ENCODE measurements around the gene ANKS4B.

Gene ANKS4B

GRCh38 chr16:21250072-21250923 is 16.8 kb downstream of the ANKS4B start:
- Histone ChIP-seq H3K14ac (ENCODE audit: low read length) (no peak overlapping the region), H3K79me1 (ENCODE audit: low read depth, low read length) (no peaks in the 10 kb centered on the region), H2AFZ (ENCODE audit: low read length) (no peak overlapping the region), H2BK12ac (ENCODE audit: low read length) (no peak overlapping the region), H3K36me3 (replicated peaks in 1 of 2; ENCODE audit: control insufficient read depth in 2 of 2, insufficient read depth in 2 of 2, low read length in 2 of 2) (no peaks in the 10 kb centered on the region), H2BK15ac (ENCODE audit: low read length) (no peak overlapping the region), H2AK5ac (ENCODE audit: low read depth, low read length) (peak overlapping the region; percentile 73), H3K4me2 (ENCODE audit: insufficient read depth, low read length, poor library complexity, severe bottlenecking) (no peak overlapping the region), H4K8ac (ENCODE audit: low read depth, low read length) (no peak overlapping the region), H3K27ac (replicated peaks; ENCODE audit: low read length) (no peak overlapping the region), H3K9ac (ENCODE audit: low read depth, low read length, poor library complexity) (no peak overlapping the region), H3K9me3 (replicated peaks in 1 of 2; ENCODE audit: control insufficient read depth in 2 of 2, insufficient read depth in 1 of 2, low read depth in 1 of 2, low read length in 2 of 2) (no peaks in the 10 kb centered on the region), H2BK5ac (ENCODE audit: low read length) (no peak overlapping the region), H3K23ac (ENCODE audit: low read depth, low read length, poor library complexity) (no peak overlapping the region), H3K27me3 (ENCODE audit: control insufficient read depth in 3 of 3, insufficient read depth in 3 of 3, low read depth in 1 of 3, low read length in 3 of 3) (peaks cover 0 to 8% (median 0%) of the 10 kb centered on the region in 3 experiments), H2BK120ac (ENCODE audit: low read depth, low read length) (no peak overlapping the region), H4K91ac (ENCODE audit: low read depth, low read length, poor library complexity) (no peak overlapping the region), H3K4me3 (ENCODE audit: low read length in 2 of 2) (no peak overlapping the region), H3K4ac (ENCODE audit: low read length) (no peak overlapping the region), H3K18ac (ENCODE audit: low read length) (no peak overlapping the region), H3K4me1 (ENCODE audit: control insufficient read depth in 2 of 2, insufficient read depth in 1 of 2, low read depth in 1 of 2, low read length in 2 of 2) (no peaks in the 10 kb centered on the region)
- no CpG with 5 or more reads among the region's 15 CpGs for WGBS, 2 donors (ENCODE audit: extremely low coverage in 2 of 2, insufficient read length in 2 of 2, insufficient replicate concordance in 1 of 2)
- DNase-seq (ENCODE audit: low spot score): no peak

DNA sequence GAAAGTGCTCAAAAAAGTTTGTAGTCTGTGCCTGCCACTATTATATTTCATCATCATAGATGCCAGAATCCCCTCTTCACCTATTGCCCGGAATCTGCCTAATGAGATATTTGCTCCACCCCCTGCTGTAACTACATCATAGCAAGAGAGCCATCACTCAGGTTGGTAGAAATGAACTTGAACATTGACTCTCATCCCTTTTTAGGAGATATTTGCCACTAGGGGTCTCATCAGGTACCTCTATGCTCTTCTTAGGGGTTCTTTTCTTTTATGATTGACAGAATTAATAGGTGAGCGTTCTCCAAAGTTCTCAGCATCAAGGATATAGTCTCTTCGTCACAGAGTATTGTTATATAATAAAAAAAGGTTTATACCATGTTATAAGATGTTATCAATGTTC is 20.0 kb downstream of the ANKS4B start:
- no peak overlapping the region for H3K27ac ChIP-seq (replicated peaks; ENCODE audit: low read length)
- no peak for DNase-seq (ENCODE audit: low spot score)
- no peak overlapping the region for H2BK120ac ChIP-seq (ENCODE audit: low read depth, low read length)
- no peak overlapping the region for H4K8ac ChIP-seq (ENCODE audit: low read depth, low read length)
- no peak overlapping the region for H2AK5ac ChIP-seq (ENCODE audit: low read depth, low read length)
- no peaks in the 10 kb centered on the region for H3K79me1 ChIP-seq (ENCODE audit: low read depth, low read length)
- H2BK12ac ChIP-seq (ENCODE audit: low read length): no peak overlapping the region
- no CpG with 5 or more reads among the region's 3 CpGs for WGBS, 2 donors (ENCODE audit: extremely low coverage in 2 of 2, insufficient read length in 2 of 2, insufficient replicate concordance in 1 of 2)
- H3K4me3 ChIP-seq (ENCODE audit: low read length in 2 of 2): no peak overlapping the region
- H2BK5ac ChIP-seq (ENCODE audit: low read length): no peak overlapping the region
- H4K91ac ChIP-seq (ENCODE audit: low read depth, low read length, poor library complexity): no peak overlapping the region
- peaks cover 0 to 5% (median 0%) of the 10 kb centered on the region in 3 experiments for H3K27me3 ChIP-seq (ENCODE audit: control insufficient read depth in 3 of 3, insufficient read depth in 3 of 3, low read depth in 1 of 3, low read length in 3 of 3)
- no peak overlapping the region for H3K18ac ChIP-seq (ENCODE audit: low read length)
- no peaks in the 10 kb centered on the region for H3K36me3 ChIP-seq (replicated peaks in 1 of 2; ENCODE audit: control insufficient read depth in 2 of 2, insufficient read depth in 2 of 2, low read length in 2 of 2)
- H3K4me1 ChIP-seq (ENCODE audit: control insufficient read depth in 2 of 2, insufficient read depth in 1 of 2, low read depth in 1 of 2, low read length in 2 of 2): no peaks in the 10 kb centered on the region
- no peaks in the 10 kb centered on the region for H3K9me3 ChIP-seq (replicated peaks in 1 of 2; ENCODE audit: control insufficient read depth in 2 of 2, insufficient read depth in 1 of 2, low read depth in 1 of 2, low read length in 2 of 2)
- no peak overlapping the region for H2BK15ac ChIP-seq (ENCODE audit: low read length)
- no peak overlapping the region for H3K23ac ChIP-seq (ENCODE audit: low read depth, low read length, poor library complexity)
- H2AFZ ChIP-seq (ENCODE audit: low read length): no peak overlapping the region
- H3K4ac ChIP-seq (ENCODE audit: low read length): no peak overlapping the region
- no peak overlapping the region for H3K4me2 ChIP-seq (ENCODE audit: insufficient read depth, low read length, poor library complexity, severe bottlenecking)
- H3K14ac ChIP-seq (ENCODE audit: low read length): no peak overlapping the region
- no peak overlapping the region for H3K9ac ChIP-seq (ENCODE audit: low read depth, low read length, poor library complexity)

DNA sequence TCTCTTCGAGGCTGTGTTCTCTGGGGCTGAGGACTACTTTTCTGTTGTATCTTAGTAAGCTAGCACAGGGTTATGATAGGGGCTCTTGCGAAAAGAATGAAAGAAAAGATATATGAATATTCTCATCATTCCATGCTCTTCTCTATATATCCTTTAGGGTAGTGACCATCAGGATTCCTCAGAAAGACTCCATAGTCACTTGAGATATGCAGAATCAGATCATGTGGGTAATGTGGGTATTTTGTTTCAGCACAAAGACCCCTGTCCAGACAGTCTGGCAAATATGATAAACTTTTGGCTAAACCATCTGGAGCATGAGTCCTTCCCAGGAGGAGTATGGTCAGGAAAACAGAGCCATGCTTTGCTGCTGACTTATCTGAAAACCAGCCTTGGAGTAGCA is 23.1 kb downstream of the ANKS4B start:
- Histone ChIP-seq H3K18ac (ENCODE audit: low read length) (no peak overlapping the region), H3K4ac (ENCODE audit: low read length) (no peak overlapping the region), H3K4me1 (ENCODE audit: control insufficient read depth in 2 of 2, insufficient read depth in 1 of 2, low read depth in 1 of 2, low read length in 2 of 2) (no peaks in the 10 kb centered on the region), H2AFZ (ENCODE audit: low read length) (no peak overlapping the region), H4K91ac (ENCODE audit: low read depth, low read length, poor library complexity) (no peak overlapping the region), H3K9me3 (replicated peaks in 1 of 2; ENCODE audit: control insufficient read depth in 2 of 2, insufficient read depth in 1 of 2, low read depth in 1 of 2, low read length in 2 of 2) (no peaks in the 10 kb centered on the region), H3K27me3 (ENCODE audit: control insufficient read depth in 3 of 3, insufficient read depth in 3 of 3, low read depth in 1 of 3, low read length in 3 of 3) (no peaks in the 10 kb centered on the region), H3K14ac (ENCODE audit: low read length) (no peak overlapping the region), H2AK5ac (ENCODE audit: low read depth, low read length) (no peak overlapping the region), H3K4me2 (ENCODE audit: insufficient read depth, low read length, poor library complexity, severe bottlenecking) (no peak overlapping the region), H2BK15ac (ENCODE audit: low read length) (no peak overlapping the region), H2BK12ac (ENCODE audit: low read length) (no peak overlapping the region), H3K27ac (replicated peaks; ENCODE audit: low read length) (no peak overlapping the region), H3K23ac (ENCODE audit: low read depth, low read length, poor library complexity) (no peak overlapping the region), H3K36me3 (replicated peaks in 1 of 2; ENCODE audit: control insufficient read depth in 2 of 2, insufficient read depth in 2 of 2, low read length in 2 of 2) (no peaks in the 10 kb centered on the region), H3K79me1 (ENCODE audit: low read depth, low read length) (no peaks in the 10 kb centered on the region), H4K8ac (ENCODE audit: low read depth, low read length) (no peak overlapping the region), H3K4me3 (ENCODE audit: low read length in 2 of 2) (no peak overlapping the region), H2BK5ac (ENCODE audit: low read length) (no peak overlapping the region), H2BK120ac (ENCODE audit: low read depth, low read length) (no peak overlapping the region), H3K9ac (ENCODE audit: low read depth, low read length, poor library complexity) (no peak overlapping the region)
- DNase-seq (ENCODE audit: low spot score): no peak
- no CpG with 5 or more reads among the region's 2 CpGs for WGBS, 2 donors (ENCODE audit: extremely low coverage in 2 of 2, insufficient read length in 2 of 2, insufficient replicate concordance in 1 of 2)

DNA sequence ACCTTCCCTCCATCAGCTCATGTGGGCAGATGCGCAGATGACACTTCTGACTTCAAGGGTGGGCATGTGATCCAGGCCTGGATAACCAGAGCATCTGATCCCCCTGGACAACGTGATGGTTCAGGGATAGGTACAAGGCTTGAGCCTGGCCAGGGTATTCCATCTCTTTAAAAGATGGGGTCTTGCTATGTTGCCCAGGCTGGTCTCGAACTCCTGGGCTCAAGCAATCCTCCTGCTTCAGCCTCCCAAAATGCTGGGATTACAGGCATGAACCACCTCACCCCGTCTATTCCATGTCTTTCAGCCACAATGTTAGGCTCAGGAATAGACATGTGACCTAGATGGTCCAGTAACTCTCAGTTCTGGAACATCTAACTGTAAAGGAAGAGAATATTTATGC is 23.8 kb downstream of the ANKS4B start:
- WGBS, 2 donors (ENCODE audit: extremely low coverage in 2 of 2, insufficient read length in 2 of 2, insufficient replicate concordance in 1 of 2): no CpG with 5 or more reads among the region's 4 CpGs

More for the DNA sequence above, 23.8 kb downstream of the ANKS4B start:
- H3K27me3 ChIP-seq (ENCODE audit: control insufficient read depth in 3 of 3, insufficient read depth in 3 of 3, low read depth in 1 of 3, low read length in 3 of 3): no peaks in the 10 kb centered on the region
- no peak overlapping the region for H2AK5ac ChIP-seq (ENCODE audit: low read depth, low read length)
- no peak overlapping the region for H3K4ac ChIP-seq (ENCODE audit: low read length)
- DNase-seq (ENCODE audit: low spot score): no peak
- H4K91ac ChIP-seq (ENCODE audit: low read depth, low read length, poor library complexity): no peak overlapping the region
- H2BK12ac ChIP-seq (ENCODE audit: low read length): no peak overlapping the region
- H2AFZ ChIP-seq (ENCODE audit: low read length): no peak overlapping the region
- no peak overlapping the region for H3K9ac ChIP-seq (ENCODE audit: low read depth, low read length, poor library complexity)
- no peak overlapping the region for H3K4me3 ChIP-seq (ENCODE audit: low read length in 2 of 2)
- no peaks in the 10 kb centered on the region for H3K4me1 ChIP-seq (ENCODE audit: control insufficient read depth in 2 of 2, insufficient read depth in 1 of 2, low read depth in 1 of 2, low read length in 2 of 2)
- H3K14ac ChIP-seq (ENCODE audit: low read length): no peak overlapping the region
- H3K79me1 ChIP-seq (ENCODE audit: low read depth, low read length): no peaks in the 10 kb centered on the region
- H2BK120ac ChIP-seq (ENCODE audit: low read depth, low read length): no peak overlapping the region
- H3K4me2 ChIP-seq (ENCODE audit: insufficient read depth, low read length, poor library complexity, severe bottlenecking): no peak overlapping the region
- H3K9me3 ChIP-seq (replicated peaks in 1 of 2; ENCODE audit: control insufficient read depth in 2 of 2, insufficient read depth in 1 of 2, low read depth in 1 of 2, low read length in 2 of 2): no peaks in the 10 kb centered on the region
- no peaks in the 10 kb centered on the region for H3K36me3 ChIP-seq (replicated peaks in 1 of 2; ENCODE audit: control insufficient read depth in 2 of 2, insufficient read depth in 2 of 2, low read length in 2 of 2)
- H3K23ac ChIP-seq (ENCODE audit: low read depth, low read length, poor library complexity): no peak overlapping the region
- no peak overlapping the region for H4K8ac ChIP-seq (ENCODE audit: low read depth, low read length)
- no peak overlapping the region for H3K18ac ChIP-seq (ENCODE audit: low read length)
- no peak overlapping the region for H2BK5ac ChIP-seq (ENCODE audit: low read length)
- no peak overlapping the region for H2BK15ac ChIP-seq (ENCODE audit: low read length)
- H3K27ac ChIP-seq (replicated peaks; ENCODE audit: low read length): no peak overlapping the region
